Parathyroid adenoma (tissue), 2 donors: ENCODE results near the gene SCP2.

Experiments
- H2AFZ ChIP-seq: fragments of 300-600 bp; sonication (generic); one replicate; pipeline ENCODE4 v1.7.0; 2017; ENCODE audit warnings: antibody characterized with exemption, mild to moderate bottlenecking
- H3K27ac ChIP-seq: fragments of 300-600 bp; sonication (generic); one replicate; pipeline ENCODE4 v1.7.0; 2017
- H3K27me3 ChIP-seq: fragments of 300-600 bp; sonication (generic); one replicate; pipeline ENCODE4 v1.7.0; 2017; ENCODE audit warnings: low read length; ENCODE audit not compliant: control insufficient read depth, insufficient read depth
- H3K36me3 ChIP-seq: fragments of 300-600 bp; sonication (generic); one replicate; pipeline ENCODE4 v1.7.0; 2017; ENCODE audit warnings: low read length; ENCODE audit not compliant: control insufficient read depth, insufficient read depth
- H3K4me1 ChIP-seq: fragments of 300-600 bp; sonication (generic); one replicate; pipeline ENCODE4 v1.7.0; 2017; ENCODE audit warnings: control low read depth
- H3K4me2 ChIP-seq: fragments of 300-600 bp; sonication (generic); one replicate; pipeline ENCODE4 v1.7.0; 2017; ENCODE audit warnings: low read length
- H3K4me3 ChIP-seq: fragments of 300-600 bp; sonication (generic); one replicate; pipeline ENCODE4 v1.7.0; 2017; ENCODE audit warnings: low read depth, low read length
- H3K79me2 ChIP-seq: fragments of 300-600 bp; sonication (generic); one replicate; pipeline ENCODE4 v1.7.0; 2017; ENCODE audit warnings: control low read depth
- H3K9ac ChIP-seq: fragments of 300-600 bp; sonication (generic); one replicate; pipeline ENCODE4 v1.7.0; 2017; ENCODE audit warnings: mild to moderate bottlenecking
- H3K9me3 ChIP-seq: fragments of 300-600 bp; sonication (generic); one replicate; pipeline ENCODE4 v1.7.0; 2017; ENCODE audit warnings: low read length; ENCODE audit not compliant: control insufficient read depth
- TF ChIP-seq, protein P1 (sequence below): fragments of 300-600 bp; sonication (generic); IDR thresholded peaks from one replicate; pipeline ENCODE4 v1.7.0; 2017; ENCODE audit warnings: antibody characterized with exemption, mild to moderate bottlenecking
- donor health status: primary hyperparathyroidism.

SCP2 gene

GRCh38 chr1:53091841-53092645 lies 165.0 kb downstream of the SCP2 start:
- no peak overlapping the region for H3K27ac ChIP-seq
- no peaks in the 10 kb centered on the region for H3K79me2 ChIP-seq
- H3K27me3 ChIP-seq, result no peaks in the 10 kb centered on the region
- no peak overlapping the region for H3K4me3 ChIP-seq
- no peak overlapping the region for H2AFZ ChIP-seq
- H3K36me3 ChIP-seq, result no peaks in the 10 kb centered on the region
- no peak overlapping the region for H3K9ac ChIP-seq
- no peak overlapping the region for H3K4me2 ChIP-seq
- no peaks in the 10 kb centered on the region for H3K9me3 ChIP-seq
- H3K4me1 ChIP-seq, result no peaks in the 10 kb centered on the region
- TF ChIP-seq, protein P1, sequence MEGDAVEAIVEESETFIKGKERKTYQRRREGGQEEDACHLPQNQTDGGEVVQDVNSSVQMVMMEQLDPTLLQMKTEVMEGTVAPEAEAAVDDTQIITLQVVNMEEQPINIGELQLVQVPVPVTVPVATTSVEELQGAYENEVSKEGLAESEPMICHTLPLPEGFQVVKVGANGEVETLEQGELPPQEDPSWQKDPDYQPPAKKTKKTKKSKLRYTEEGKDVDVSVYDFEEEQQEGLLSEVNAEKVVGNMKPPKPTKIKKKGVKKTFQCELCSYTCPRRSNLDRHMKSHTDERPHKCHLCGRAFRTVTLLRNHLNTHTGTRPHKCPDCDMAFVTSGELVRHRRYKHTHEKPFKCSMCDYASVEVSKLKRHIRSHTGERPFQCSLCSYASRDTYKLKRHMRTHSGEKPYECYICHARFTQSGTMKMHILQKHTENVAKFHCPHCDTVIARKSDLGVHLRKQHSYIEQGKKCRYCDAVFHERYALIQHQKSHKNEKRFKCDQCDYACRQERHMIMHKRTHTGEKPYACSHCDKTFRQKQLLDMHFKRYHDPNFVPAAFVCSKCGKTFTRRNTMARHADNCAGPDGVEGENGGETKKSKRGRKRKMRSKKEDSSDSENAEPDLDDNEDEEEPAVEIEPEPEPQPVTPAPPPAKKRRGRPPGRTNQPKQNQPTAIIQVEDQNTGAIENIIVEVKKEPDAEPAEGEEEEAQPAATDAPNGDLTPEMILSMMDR, result no peak

DNA sequence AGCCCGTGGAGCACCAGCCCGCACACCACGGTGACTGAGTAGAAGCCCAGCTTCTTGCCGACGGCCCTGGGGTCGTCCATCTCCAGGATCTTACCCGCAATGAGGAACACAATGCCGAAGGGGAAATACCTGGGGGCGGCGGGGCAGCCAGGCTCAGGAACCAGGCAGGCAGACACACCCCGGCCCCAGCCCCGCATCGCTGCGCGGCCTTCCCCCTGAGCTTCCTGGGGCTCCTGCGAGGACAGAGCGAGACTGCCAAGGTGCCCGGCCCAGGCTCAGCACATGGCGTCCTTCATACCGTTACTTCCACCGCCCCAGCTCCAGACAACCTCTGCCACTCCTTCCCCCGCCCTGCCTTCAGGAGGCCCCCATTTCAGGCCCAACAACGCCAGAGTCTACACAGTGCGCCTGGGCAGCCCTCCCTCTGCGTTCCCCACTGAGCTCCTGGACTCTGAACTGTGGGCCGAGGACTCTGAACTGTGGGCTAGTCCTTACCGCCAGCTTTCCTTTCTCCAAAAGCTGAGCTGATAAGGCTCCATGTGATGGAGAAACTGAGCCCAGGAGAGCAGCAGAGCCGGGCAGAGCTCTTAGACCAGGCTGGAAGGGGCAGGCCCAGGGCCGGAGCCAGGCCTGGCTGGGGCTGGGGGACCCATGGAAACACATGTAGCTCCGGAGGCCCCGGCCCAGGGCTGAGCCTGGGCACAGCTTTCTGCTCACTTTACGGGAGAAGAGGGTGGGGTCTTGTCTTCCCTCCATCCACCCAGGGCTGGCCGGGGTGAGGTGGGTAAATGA lies 165.8 kb downstream of the SCP2 start:
- Histone ChIP-seq H3K4me2 (no peak overlapping the region), H2AFZ (no peak overlapping the region), H3K27ac (no peak overlapping the region), H3K36me3 (no peaks in the 10 kb centered on the region), H3K9me3 (no peaks in the 10 kb centered on the region), H3K4me3 (no peak overlapping the region), H3K9ac (no peak overlapping the region), H3K79me2 (no peaks in the 10 kb centered on the region), H3K27me3 (no peaks in the 10 kb centered on the region), H3K4me1 (no peaks in the 10 kb centered on the region)
- TF ChIP-seq, protein P1, result no peak

DNA sequence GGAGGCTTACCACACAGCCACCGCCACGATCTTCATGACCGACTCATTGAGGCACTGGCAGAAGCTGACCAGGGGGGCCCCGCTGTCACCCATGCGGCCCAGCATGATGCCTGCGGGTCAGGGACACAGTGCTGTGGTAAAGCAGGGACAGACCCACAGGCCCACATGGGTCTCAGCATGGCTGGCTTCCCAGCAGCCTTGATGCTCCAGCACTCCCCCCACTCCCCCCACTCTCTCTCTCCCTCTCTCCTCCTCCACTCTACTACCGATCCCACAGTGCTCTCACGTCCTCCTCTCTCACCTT lies 166.3 kb downstream of the SCP2 start:
- Histone ChIP-seq H2AFZ (no peak overlapping the region), H3K79me2 (no peaks in the 10 kb centered on the region), H3K9ac (no peak overlapping the region), H3K27ac (no peak overlapping the region), H3K9me3 (no peaks in the 10 kb centered on the region), H3K27me3 (no peaks in the 10 kb centered on the region), H3K4me3 (no peak overlapping the region), H3K4me2 (no peak overlapping the region), H3K36me3 (no peaks in the 10 kb centered on the region), H3K4me1 (no peaks in the 10 kb centered on the region)
- TF ChIP-seq, protein P1, result no peak

GRCh38 chr1:53093778-53094532 lies 166.9 kb downstream of the SCP2 start:
- TF ChIP-seq, protein P1, result no peak
- H2AFZ ChIP-seq, result no peak overlapping the region
- no peaks in the 10 kb centered on the region for H3K79me2 ChIP-seq
- H3K9me3 ChIP-seq, result no peaks in the 10 kb centered on the region
- no peaks in the 10 kb centered on the region for H3K27me3 ChIP-seq
- no peak overlapping the region for H3K9ac ChIP-seq
- H3K27ac ChIP-seq, result no peak overlapping the region
- H3K4me3 ChIP-seq, result no peak overlapping the region
- H3K4me2 ChIP-seq, result no peak overlapping the region
- H3K4me1 ChIP-seq, result no peaks in the 10 kb centered on the region
- no peaks in the 10 kb centered on the region for H3K36me3 ChIP-seq
